SK-N-SH treated with all-trans-retinoic acid at 6 μM for 48 hours (cell line): ENCODE results near the gene NF1.

Experiments
- ATAC-seq: fragments of 200-7000 bp; cut with Tn5 transposase; 3 replicates; pipeline ENCODE4 v1.9.1; 2020; ENCODE audit warnings: mild to moderate bottlenecking, moderate library complexity
- ARNTL ChIP-seq: fragments of 450-650 bp; formaldehyde crosslinking; IDR thresholded peaks from 2 replicates; pipeline ENCODE4 v1.5.0; 2020; ENCODE audit warnings: low read depth, mild to moderate bottlenecking, moderate library complexity, borderline replicate concordance
- BACH2 ChIP-seq: fragments of 250-450 bp; sonication (Bioruptor Pico); IDR thresholded peaks from 2 replicates; pipeline ENCODE4 v1.9.0; 2021; ENCODE audit warnings: mild to moderate bottlenecking, borderline replicate concordance
- CSDC2 ChIP-seq: fragments of 250-450 bp; sonication (Bioruptor Pico); IDR thresholded peaks from 2 replicates; pipeline ENCODE4 v1.5.0; 2020; ENCODE audit warnings: mild to moderate bottlenecking, moderate library complexity
- ESRRG ChIP-seq: fragments of 250-450 bp; sonication (Bioruptor Pico); IDR thresholded peaks from 2 replicates; pipeline ENCODE4 v1.6.1; 2021; ENCODE audit warnings: mild to moderate bottlenecking
- GLIS3 ChIP-seq: fragments of 250-450 bp; sonication (Bioruptor Pico); IDR thresholded peaks from 2 replicates; pipeline ENCODE4 v1.5.0; 2020; ENCODE audit warnings: mild to moderate bottlenecking, moderate library complexity
- ISL1 ChIP-seq: fragments of 250-450 bp; sonication (Bioruptor Pico); IDR thresholded peaks from 2 replicates; pipeline ENCODE4 v2.1.2; 2022; ENCODE audit warnings: mild to moderate bottlenecking, moderate library complexity
- PATZ1 ChIP-seq: fragments of 250-450 bp; sonication (Bioruptor Pico); IDR thresholded peaks from 2 replicates; pipeline ENCODE4 v1.8.0; 2020; ENCODE audit warnings: mild to moderate bottlenecking, moderate library complexity, borderline replicate concordance
- PPARA ChIP-seq: fragments of 250-450 bp; sonication (Bioruptor Pico); IDR thresholded peaks from 2 replicates; pipeline ENCODE4 v1.5.0; 2020; ENCODE audit warnings: mild to moderate bottlenecking, borderline replicate concordance
- RARB ChIP-seq: fragments of 250-450 bp; sonication (Bioruptor Pico); IDR thresholded peaks from 2 replicates; pipeline ENCODE4 v1.8.0; 2021; ENCODE audit warnings: mild to moderate bottlenecking, moderate library complexity
- SNAI2 ChIP-seq: fragments of 250-450 bp; sonication (Bioruptor Pico); IDR thresholded peaks from 2 replicates; pipeline ENCODE4 v1.5.0; 2020; ENCODE audit warnings: mild to moderate bottlenecking, moderate library complexity
- TCF4 ChIP-seq: fragments of 250-450 bp; sonication (Bioruptor Pico); IDR thresholded peaks from 2 replicates; pipeline ENCODE4 v1.8.0; 2021; ENCODE audit warnings: mild to moderate bottlenecking, moderate library complexity, borderline replicate concordance
- TOX ChIP-seq: fragments of 250-450 bp; sonication (Bioruptor Pico); IDR thresholded peaks from 2 replicates; pipeline ENCODE4 v1.8.0; 2021; ENCODE audit warnings: mild to moderate bottlenecking, moderate library complexity, borderline replicate concordance
- TSHZ2 ChIP-seq: fragments of 250-450 bp; sonication (Bioruptor Pico); IDR thresholded peaks from 2 replicates; pipeline ENCODE4 v1.5.0; 2020; ENCODE audit warnings: mild to moderate bottlenecking, moderate library complexity
- ZC3H10 ChIP-seq: fragments of 250-450 bp; sonication (Bioruptor Pico); IDR thresholded peaks from 2 replicates; pipeline ENCODE4 v1.5.1; 2021; ENCODE audit warnings: mild to moderate bottlenecking, moderate library complexity
- ZFP3 ChIP-seq: fragments of 250-450 bp; sonication (Bioruptor Pico); IDR thresholded peaks from 2 replicates; pipeline ENCODE4 v1.5.0; 2020; ENCODE audit warnings: mild to moderate bottlenecking, moderate library complexity
- ZFP30 ChIP-seq: fragments of 450-650 bp; formaldehyde crosslinking; IDR thresholded peaks from 2 replicates; pipeline ENCODE4 v1.5.0; 2022; ENCODE audit warnings: mild to moderate bottlenecking, moderate library complexity
- ZNF565 ChIP-seq: fragments of 450-650 bp; formaldehyde crosslinking; conservative IDR thresholded peaks from 2 replicates; pipeline ENCODE4 v1.5.0; 2020; ENCODE audit warnings: low read depth, mild to moderate bottlenecking, moderate library complexity
- ZNF70 ChIP-seq: fragments of 450-650 bp; formaldehyde crosslinking; IDR thresholded peaks from 2 replicates; pipeline ENCODE4 v1.5.0; 2020; ENCODE audit warnings: mild to moderate bottlenecking, moderate library complexity
- TF ChIP-seq, protein P1 (sequence below): fragments of 250-450 bp; sonication (Bioruptor Pico); IDR thresholded peaks from 2 replicates; pipeline ENCODE4 v1.5.1; 2021; ENCODE audit warnings: mild to moderate bottlenecking, moderate library complexity
- TF ChIP-seq, protein P2 (sequence below): fragments of 250-450 bp; sonication (Bioruptor Pico); IDR thresholded peaks from 2 replicates; pipeline ENCODE4 v1.8.0; 2021; ENCODE audit warnings: low read depth, mild to moderate bottlenecking, moderate library complexity, borderline replicate concordance

NF1 gene

DNA sequence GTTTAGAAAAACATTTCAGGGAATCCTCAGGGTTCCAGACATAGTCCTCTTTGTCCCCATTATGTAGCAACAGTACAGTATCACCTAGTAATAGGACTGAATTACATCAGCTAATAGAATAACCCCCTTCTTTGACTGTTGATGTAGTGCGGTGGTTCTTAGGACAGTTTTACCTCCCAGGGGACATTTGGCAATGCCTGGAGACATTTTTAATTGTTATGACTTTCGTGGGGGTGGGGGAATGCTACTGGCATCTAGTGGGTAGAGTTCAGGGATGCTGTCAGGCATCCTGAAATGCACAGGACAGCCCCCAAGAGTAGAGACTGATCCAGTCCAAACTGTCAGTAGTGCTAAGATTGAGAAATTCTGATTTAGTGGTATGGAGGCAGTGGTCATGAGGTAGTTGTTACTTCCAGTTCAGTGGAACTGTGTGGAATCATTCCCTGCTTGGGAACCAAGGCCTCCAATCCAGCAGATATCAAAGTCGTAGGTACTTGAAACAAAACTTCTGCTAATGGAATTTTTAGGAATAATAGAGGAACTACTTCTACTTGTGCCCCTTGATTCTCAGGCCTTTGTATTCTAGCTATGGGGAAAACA is 20.3 kb downstream of the NF1 start:
- no peak for TF ChIP-seq ZNF70 (CRISPR knock-in tag)
- TF ChIP-seq ZFP30, result no peak
- no peak for TF ChIP-seq CSDC2 (CRISPR knock-in tag)
- no peak for TF ChIP-seq ZNF565 (CRISPR knock-in tag)
- TF ChIP-seq ISL1 (CRISPR knock-in tag), result no peak
- TF ChIP-seq SNAI2, result no peak
- TF ChIP-seq, protein P1, sequence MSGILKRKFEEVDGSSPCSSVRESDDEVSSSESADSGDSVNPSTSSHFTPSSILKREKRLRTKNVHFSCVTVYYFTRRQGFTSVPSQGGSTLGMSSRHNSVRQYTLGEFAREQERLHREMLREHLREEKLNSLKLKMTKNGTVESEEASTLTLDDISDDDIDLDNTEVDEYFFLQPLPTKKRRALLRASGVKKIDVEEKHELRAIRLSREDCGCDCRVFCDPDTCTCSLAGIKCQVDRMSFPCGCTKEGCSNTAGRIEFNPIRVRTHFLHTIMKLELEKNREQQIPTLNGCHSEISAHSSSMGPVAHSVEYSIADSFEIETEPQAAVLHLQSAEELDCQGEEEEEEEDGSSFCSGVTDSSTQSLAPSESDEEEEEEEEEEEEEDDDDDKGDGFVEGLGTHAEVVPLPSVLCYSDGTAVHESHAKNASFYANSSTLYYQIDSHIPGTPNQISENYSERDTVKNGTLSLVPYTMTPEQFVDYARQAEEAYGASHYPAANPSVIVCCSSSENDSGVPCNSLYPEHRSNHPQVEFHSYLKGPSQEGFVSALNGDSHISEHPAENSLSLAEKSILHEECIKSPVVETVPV, result no peak
- TF ChIP-seq TCF4, result no peak
- no peak for TF ChIP-seq PPARA (CRISPR knock-in tag)
- no peak for TF ChIP-seq ARNTL (CRISPR knock-in tag)
- TF ChIP-seq, protein P2, sequence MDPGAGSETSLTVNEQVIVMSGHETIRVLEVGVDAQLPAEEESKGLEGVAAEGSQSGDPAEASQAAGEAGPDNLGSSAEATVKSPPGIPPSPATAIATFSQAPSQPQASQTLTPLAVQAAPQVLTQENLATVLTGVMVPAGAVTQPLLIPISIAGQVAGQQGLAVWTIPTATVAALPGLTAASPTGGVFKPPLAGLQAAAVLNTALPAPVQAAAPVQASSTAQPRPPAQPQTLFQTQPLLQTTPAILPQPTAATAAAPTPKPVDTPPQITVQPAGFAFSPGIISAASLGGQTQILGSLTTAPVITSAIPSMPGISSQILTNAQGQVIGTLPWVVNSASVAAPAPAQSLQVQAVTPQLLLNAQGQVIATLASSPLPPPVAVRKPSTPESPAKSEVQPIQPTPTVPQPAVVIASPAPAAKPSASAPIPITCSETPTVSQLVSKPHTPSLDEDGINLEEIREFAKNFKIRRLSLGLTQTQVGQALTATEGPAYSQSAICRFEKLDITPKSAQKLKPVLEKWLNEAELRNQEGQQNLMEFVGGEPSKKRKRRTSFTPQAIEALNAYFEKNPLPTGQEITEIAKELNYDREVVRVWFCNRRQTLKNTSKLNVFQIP, result no peak
- no peak for TF ChIP-seq GLIS3 (CRISPR knock-in tag)
- TF ChIP-seq TOX (CRISPR knock-in tag), result no peak
- TF ChIP-seq ESRRG (CRISPR knock-in tag), result no peak
- no peak for TF ChIP-seq TSHZ2
- no peak for TF ChIP-seq ZFP3
- no peak for TF ChIP-seq PATZ1
- TF ChIP-seq, all 23 proteins: peak for 0
- no peak for ATAC-seq

DNA sequence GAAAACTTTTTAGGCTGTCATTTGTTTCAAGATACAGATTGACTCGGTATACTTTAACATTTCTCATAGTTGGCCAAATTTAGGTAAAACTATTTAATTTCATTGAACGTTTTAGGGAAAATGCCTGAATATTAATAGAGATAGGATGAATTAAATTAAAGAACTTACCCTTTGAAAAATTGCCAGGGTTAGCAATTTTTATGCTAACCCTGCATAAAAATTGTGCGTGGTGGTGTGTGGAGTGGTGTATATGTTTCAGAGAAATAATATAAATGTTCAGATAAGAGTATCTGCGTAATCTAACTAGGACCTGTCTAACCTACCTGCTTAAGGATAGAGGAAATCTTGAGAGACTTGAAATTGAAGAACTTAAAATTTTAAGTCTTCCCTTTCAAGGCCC is 21.4 kb downstream of the NF1 start:
- TF ChIP-seq BACH2 (CRISPR knock-in tag), result no peak
- ATAC-seq, result no peak

GRCh38 chr17:31122746-31123145 is 28.0 kb downstream of the NF1 start:
- ATAC-seq, result no peak
- no peak for TF ChIP-seq TCF4
- TF ChIP-seq, protein P1, result no peak
- no peak for TF ChIP-seq ZC3H10 (CRISPR knock-in tag)

- no peak for ATAC-seq
- TF ChIP-seq TOX (CRISPR knock-in tag), result no peak
- TF ChIP-seq, protein P1, result no peak
- TF ChIP-seq TCF4, result no peak
- no peak for TF ChIP-seq ZFP3
- no peak for TF ChIP-seq SNAI2
- no peak for TF ChIP-seq TSHZ2
- no peak for TF ChIP-seq RARB (CRISPR knock-in tag)
- TF ChIP-seq ZFP30, result no peak
These were observed 31.5 kb downstream of the NF1 start for GRCh38 chr17:31126318-31126717.
